ENCODE data around the gene DPYD.

The DPYD gene

GRCh38 chr1:97145321-97145956 lies 775.4 kb downstream of the DPYD start:
- DNase-seq (ENCODE audit: low read depth) = peak; percentile 97
- H3K4me3 ChIP-seq (ENCODE audit: low read length) = no peak overlapping the region
- TF ChIP-seq CTCF (conservative IDR thresholded peaks at IDR 0.05; ENCODE audit: low read depth, low read length) = no peak

GRCh38 chr1:97144527-97144926 lies 776.3 kb downstream of the DPYD start:
- TF ChIP-seq CTCF (conservative IDR thresholded peaks at IDR 0.05; ENCODE audit: low read depth, low read length) = no peak
- DNase-seq (ENCODE audit: low read depth) = peak; percentile 93
- H3K4me3 ChIP-seq (ENCODE audit: low read length) = no peak overlapping the region

- DNase-seq (ENCODE audit: low read depth) = peak; percentile 46
- TF ChIP-seq CTCF (conservative IDR thresholded peaks at IDR 0.05; ENCODE audit: low read depth, low read length) = no peak
- no peak overlapping the region for H3K4me3 ChIP-seq (ENCODE audit: low read length)
These were observed 777.5 kb downstream of the DPYD start for GRCh38 chr1:97143236-97143882.

- DNase-seq (ENCODE audit: low read depth) = no peak
- no peak for TF ChIP-seq CTCF (conservative IDR thresholded peaks at IDR 0.05; ENCODE audit: low read depth, low read length)
- no peak overlapping the region for H3K4me3 ChIP-seq (ENCODE audit: low read length)
These were observed 780.2 kb downstream of the DPYD start for GRCh38 chr1:97140611-97141010.

- no peak overlapping the region for H3K4me3 ChIP-seq (ENCODE audit: low read length)
- peak; percentile 62 for DNase-seq (ENCODE audit: low read depth)
- TF ChIP-seq CTCF (conservative IDR thresholded peaks at IDR 0.05; ENCODE audit: low read depth, low read length) = no peak
These were observed 781.3 kb downstream of the DPYD start for GRCh38 chr1:97139512-97139911.

GRCh38 chr1:97138515-97139032 lies 782.3 kb downstream of the DPYD start:
- peak; percentile 32 for DNase-seq (ENCODE audit: low read depth)
- H3K4me3 ChIP-seq (ENCODE audit: low read length) = no peak overlapping the region
- TF ChIP-seq CTCF (conservative IDR thresholded peaks at IDR 0.05; ENCODE audit: low read depth, low read length) = no peak

All from retinal pigment epithelial cell (primary cell).